GM12874 (cell line): ENCODE results near the gene FGF5.

Experiments
- TF ChIP-seq, protein P1 (sequence below): IDR thresholded peaks from 2 replicates; pipeline ENCODE4 v1.5.1; 2011; ENCODE audit warnings: low read depth, mild to moderate bottlenecking, control low read depth, low read length, moderate library complexity; ENCODE audit not compliant: insufficient read depth

FGF5 gene

DNA sequence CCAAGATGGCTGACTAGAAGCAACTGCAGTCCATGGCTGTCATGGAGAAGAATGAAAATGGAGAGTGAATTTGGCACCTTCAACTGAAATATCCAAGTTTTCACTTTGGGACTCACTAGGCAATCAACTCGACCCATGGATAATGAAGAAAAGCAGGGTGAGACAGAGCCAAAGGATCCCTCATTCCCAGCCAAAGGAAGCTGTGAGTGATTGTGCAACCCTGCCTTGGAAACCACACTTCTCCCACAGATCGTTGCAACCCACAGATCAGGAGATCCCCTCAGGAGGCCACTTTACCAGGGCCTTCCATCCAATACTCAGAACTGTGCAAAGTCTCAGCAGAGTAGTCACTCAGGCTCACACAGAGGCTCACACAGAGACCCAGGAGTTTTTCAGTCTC is 73.6 kb downstream of the FGF5 start:
- TF ChIP-seq, protein P1, sequence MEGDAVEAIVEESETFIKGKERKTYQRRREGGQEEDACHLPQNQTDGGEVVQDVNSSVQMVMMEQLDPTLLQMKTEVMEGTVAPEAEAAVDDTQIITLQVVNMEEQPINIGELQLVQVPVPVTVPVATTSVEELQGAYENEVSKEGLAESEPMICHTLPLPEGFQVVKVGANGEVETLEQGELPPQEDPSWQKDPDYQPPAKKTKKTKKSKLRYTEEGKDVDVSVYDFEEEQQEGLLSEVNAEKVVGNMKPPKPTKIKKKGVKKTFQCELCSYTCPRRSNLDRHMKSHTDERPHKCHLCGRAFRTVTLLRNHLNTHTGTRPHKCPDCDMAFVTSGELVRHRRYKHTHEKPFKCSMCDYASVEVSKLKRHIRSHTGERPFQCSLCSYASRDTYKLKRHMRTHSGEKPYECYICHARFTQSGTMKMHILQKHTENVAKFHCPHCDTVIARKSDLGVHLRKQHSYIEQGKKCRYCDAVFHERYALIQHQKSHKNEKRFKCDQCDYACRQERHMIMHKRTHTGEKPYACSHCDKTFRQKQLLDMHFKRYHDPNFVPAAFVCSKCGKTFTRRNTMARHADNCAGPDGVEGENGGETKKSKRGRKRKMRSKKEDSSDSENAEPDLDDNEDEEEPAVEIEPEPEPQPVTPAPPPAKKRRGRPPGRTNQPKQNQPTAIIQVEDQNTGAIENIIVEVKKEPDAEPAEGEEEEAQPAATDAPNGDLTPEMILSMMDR, result no peak
